Fibroblast of villous mesenchyme (primary cell): ENCODE measurements around the gene CADPS. TPM values are rescaled to one million over a fixed set of nuclear protein-coding genes. Genes with fewer than 3 reads are reported as not detected.

ENCODE experiments used
- DNase-seq: peaks from one replicate; pipeline ENCODE4 v3.0.0-alpha.2; 2010; ENCODE audit warnings: low read depth
- H3K4me3 ChIP-seq: 2 replicates; pipeline ENCODE4 v1.5.1; 2011; ENCODE audit warnings: low read depth, mild to moderate bottlenecking, low read length
- CTCF ChIP-seq: IDR thresholded peaks from 2 replicates; pipeline ENCODE4 v1.5.1; 2012; ENCODE audit warnings: low read depth, mild to moderate bottlenecking, low read length; ENCODE audit not compliant: insufficient read depth
- total RNA-seq: library from RNA; depleted of rRNA; stranded (reverse); fragments of >200 nt; gene quantifications from 2 replicates; pipeline ENCODE4 v1.2.3, GENCODE V29; 2012

Gene CADPS
- total RNA-seq, 1 donor: not detected

GRCh38 chr3:62369476-62369743 lies 505.8 kb downstream of the CADPS start:
- no peak for TF ChIP-seq CTCF
- no peak overlapping the region for H3K4me3 ChIP-seq
- no peak for DNase-seq

GRCh38 chr3:62368705-62369475 lies 506.3 kb downstream of the CADPS start:
- H3K4me3 ChIP-seq: no peak overlapping the region
- TF ChIP-seq CTCF: no peak
- DNase-seq: no peak

GRCh38 chr3:62368290-62368704 lies 506.9 kb downstream of the CADPS start:
- no peak for TF ChIP-seq CTCF
- H3K4me3 ChIP-seq: no peak overlapping the region
- DNase-seq: no peak

- TF ChIP-seq CTCF: no peak
- no peak for DNase-seq
- no peak overlapping the region for H3K4me3 ChIP-seq
Measured at GRCh38 chr3:62367763-62368195, 507.4 kb downstream of the CADPS start.

- no peak for DNase-seq
- TF ChIP-seq CTCF: no peak
- no peak overlapping the region for H3K4me3 ChIP-seq
Measured at GRCh38 chr3:62366126-62366484, 509.1 kb downstream of the CADPS start.

GRCh38 chr3:62365391-62366125 lies 509.7 kb downstream of the CADPS start:
- no peak overlapping the region for H3K4me3 ChIP-seq
- TF ChIP-seq CTCF: no peak
- DNase-seq: no peak

- no peak for TF ChIP-seq CTCF
- no peak for DNase-seq
- no peak overlapping the region for H3K4me3 ChIP-seq
Measured at GRCh38 chr3:62364191-62364590, 511.0 kb downstream of the CADPS start.
